Lung (tissue), 12 donors: Measurements from ENCODE around the gene SLC6A18. TPM values are rescaled to one million over a fixed set of nuclear protein-coding genes. Genes with fewer than 3 reads are reported as not detected.

Experiments
- ATAC-seq: fragments of 200-7000 bp; cut with Tn5 transposase; one replicate; pipeline ENCODE4 v1.9.1; 2020; ENCODE audit warnings: moderate number of reproducible peaks; ENCODE audit not compliant: insufficient read depth, low FRiP score
- DNase-seq, 3 donors: peaks; one replicate each; pipeline ENCODE4 v3.0.0-alpha.2; 2013 to 2017
- H3K27ac ChIP-seq, 2 donors: one replicate each; pipeline ENCODE4 v1.5.1; 2013; ENCODE audit warnings: mild to moderate bottlenecking in 2 of 2, moderate library complexity in 2 of 2, control low read depth in 1 of 2, inconsistent platforms in 1 of 2, low read depth in 1 of 2, low read length in 1 of 2
- H3K27me3 ChIP-seq, 3 donors: one replicate each; pipeline ENCODE4 v1.5.1; 2013; ENCODE audit warnings: low read length in 2 of 3; ENCODE audit not compliant: control insufficient read depth in 3 of 3, insufficient read depth in 3 of 3
- H3K36me3 ChIP-seq, 4 donors: one replicate each; pipeline ENCODE4 v1.5.1; 2013; ENCODE audit warnings: low read length in 4 of 4, mild to moderate bottlenecking in 1 of 4, moderate library complexity in 1 of 4; ENCODE audit not compliant: control insufficient read depth in 4 of 4, insufficient read depth in 4 of 4
- H3K4me1 ChIP-seq, 5 donors: one replicate each; pipeline ENCODE4 v1.5.1; 2013; ENCODE audit warnings: low read length in 5 of 5, mild to moderate bottlenecking in 2 of 5, moderate library complexity in 1 of 5; ENCODE audit not compliant: control insufficient read depth in 5 of 5, insufficient read depth in 5 of 5
- H3K4me3 ChIP-seq: one replicate; pipeline ENCODE4 v1.5.1; 2013; ENCODE audit warnings: mild to moderate bottlenecking, control low read depth, moderate library complexity
- H3K9ac ChIP-seq, 2 donors: one replicate each; pipeline ENCODE4 v1.5.1; 2013; ENCODE audit warnings: low read length in 2 of 2, control low read depth in 1 of 2; ENCODE audit not compliant: insufficient read depth in 1 of 2
- H3K9me3 ChIP-seq, 4 donors: one replicate each; pipeline ENCODE4 v1.5.1; 2013; ENCODE audit warnings: low read length in 3 of 4, mild to moderate bottlenecking in 1 of 4, moderate library complexity in 1 of 4; ENCODE audit not compliant: control insufficient read depth in 4 of 4, insufficient read depth in 3 of 4
- WGBS, 2 donors: extraction: QIAGEN DNeasy Blood & Tissue Kit; methylation state at CpG; one replicate each; pipeline ENCODE4 v1.1.7; 2013; 5-methylcytosine and 5-hydroxymethylcytosine counted together
- polyA plus RNA-seq, 2 donors: library from polyadenylated mRNA; stranded (reverse); fragments of 200-250 nt; gene quantifications; one replicate each; pipeline ENCODE4 v1.2.1, GENCODE V29; 2013
- total RNA-seq, 2 donors: library from RNA; depleted of rRNA in 1 of 2; stranded (reverse); fragments of >200 nt in 1 of 2; gene quantifications; one replicate each; pipeline ENCODE4 v1.2.1, GENCODE V29; 2014 to 2021
- TF ChIP-seq, protein P1 (sequence below): IDR thresholded peaks from 2 replicates; pipeline ENCODE4 v1.5.1; 2012; ENCODE audit warnings: mild to moderate bottlenecking; ENCODE audit errors: control extremely low read depth, extremely low read depth
- donor health status: control.
- donor health status: control.
- donor health status: Bipolar disorder and iron deficiency.
- donor health status: healthy.
- donor health status: DM: yes; HTN: yes; CAD: no.

The SLC6A18 gene
- total and polyA plus RNA-seq, 4 donors = not detected

DNA sequence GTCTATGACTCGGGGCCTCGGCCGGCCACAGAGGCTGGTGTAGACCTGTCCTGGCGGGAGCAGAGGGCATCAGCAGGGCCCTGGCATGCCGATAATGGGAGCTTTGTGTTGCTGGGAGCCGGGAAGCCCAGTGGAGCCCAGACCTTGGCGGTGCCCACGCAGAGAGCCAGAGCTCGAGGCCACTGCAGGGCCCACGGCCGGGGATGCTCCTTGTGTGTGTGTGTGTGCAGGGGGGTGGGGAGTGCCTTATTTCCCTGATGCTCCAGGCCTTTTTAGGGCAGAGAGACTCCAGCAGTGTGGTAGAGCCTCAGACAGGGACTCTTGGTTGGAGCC lies 5.4 kb upstream of the SLC6A18 start:
- TF ChIP-seq, protein P1, sequence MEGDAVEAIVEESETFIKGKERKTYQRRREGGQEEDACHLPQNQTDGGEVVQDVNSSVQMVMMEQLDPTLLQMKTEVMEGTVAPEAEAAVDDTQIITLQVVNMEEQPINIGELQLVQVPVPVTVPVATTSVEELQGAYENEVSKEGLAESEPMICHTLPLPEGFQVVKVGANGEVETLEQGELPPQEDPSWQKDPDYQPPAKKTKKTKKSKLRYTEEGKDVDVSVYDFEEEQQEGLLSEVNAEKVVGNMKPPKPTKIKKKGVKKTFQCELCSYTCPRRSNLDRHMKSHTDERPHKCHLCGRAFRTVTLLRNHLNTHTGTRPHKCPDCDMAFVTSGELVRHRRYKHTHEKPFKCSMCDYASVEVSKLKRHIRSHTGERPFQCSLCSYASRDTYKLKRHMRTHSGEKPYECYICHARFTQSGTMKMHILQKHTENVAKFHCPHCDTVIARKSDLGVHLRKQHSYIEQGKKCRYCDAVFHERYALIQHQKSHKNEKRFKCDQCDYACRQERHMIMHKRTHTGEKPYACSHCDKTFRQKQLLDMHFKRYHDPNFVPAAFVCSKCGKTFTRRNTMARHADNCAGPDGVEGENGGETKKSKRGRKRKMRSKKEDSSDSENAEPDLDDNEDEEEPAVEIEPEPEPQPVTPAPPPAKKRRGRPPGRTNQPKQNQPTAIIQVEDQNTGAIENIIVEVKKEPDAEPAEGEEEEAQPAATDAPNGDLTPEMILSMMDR = no peak
- DNase-seq (no peak), ATAC-seq (no peak)
- Histone ChIP-seq H3K9ac (no peak overlapping the region), H3K27me3 (no peaks in the 10 kb centered on the region), H3K36me3 (no peaks in the 10 kb centered on the region), H3K9me3 (peaks cover 0 to 9% (median 0%) of the 10 kb centered on the region in 4 donors), H3K27ac (no peak overlapping the region), H3K4me1 (no peaks in the 10 kb centered on the region), H3K4me3 (no peak overlapping the region)
- WGBS, 2 donors = 87 to 88% methylated on average over 11 of the region's 11 CpGs

DNA sequence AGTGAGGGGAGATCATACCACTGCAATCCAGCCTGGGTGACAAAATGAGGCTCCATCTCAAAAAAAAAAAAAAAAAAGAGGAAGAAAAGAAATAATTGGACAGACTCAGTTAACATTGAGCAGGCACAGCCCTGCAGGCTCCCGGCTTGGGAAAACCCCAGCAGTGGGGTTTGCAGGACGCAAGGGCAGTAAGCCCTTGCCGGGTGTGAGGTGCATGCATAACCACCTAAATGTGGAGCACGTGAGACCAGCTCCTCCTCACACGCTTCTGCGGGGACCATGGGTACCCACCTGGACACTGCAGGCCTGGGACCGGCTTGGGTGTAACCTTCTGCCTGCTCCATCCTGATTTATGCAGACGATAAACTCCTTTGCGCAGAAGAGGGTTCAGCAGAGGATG lies 4.8 kb upstream of the SLC6A18 start:
- H3K9ac ChIP-seq = no peak overlapping the region
- no peaks in the 10 kb centered on the region for H3K36me3 ChIP-seq
- H3K4me1 ChIP-seq = no peaks in the 10 kb centered on the region
- H3K4me3 ChIP-seq = no peak overlapping the region
- WGBS, 2 donors = 89 to 90% methylated on average over 9 of the region's 9 CpGs
- TF ChIP-seq, protein P1 = no peak
- ATAC-seq = no peak
- DNase-seq = no peak
- H3K27me3 ChIP-seq = no peaks in the 10 kb centered on the region
- H3K9me3 ChIP-seq = peaks cover 0 to 8% (median 0%) of the 10 kb centered on the region in 4 donors
- H3K27ac ChIP-seq = no peak overlapping the region

DNA sequence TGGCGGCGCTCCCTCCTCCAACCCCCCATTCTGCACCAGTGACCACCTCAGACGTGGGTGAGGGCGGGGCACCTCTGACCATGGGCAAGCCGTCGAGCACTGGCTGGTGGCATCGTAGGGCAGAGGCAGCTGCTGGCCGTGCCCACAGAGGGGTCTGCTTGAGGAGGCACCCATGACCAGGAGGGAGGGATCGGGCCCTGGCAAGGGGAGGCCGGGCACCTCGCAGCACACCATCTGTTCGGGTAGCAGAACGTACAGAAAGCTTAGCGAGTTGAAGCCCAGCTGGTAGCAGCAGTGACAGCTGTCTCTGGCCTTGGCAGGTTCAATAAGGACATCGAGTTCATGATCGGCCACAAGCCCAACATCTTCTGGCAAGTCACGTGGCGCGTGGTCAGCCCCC lies 4.3 kb upstream of the SLC6A18 start:
- Histone ChIP-seq H3K36me3 (no peaks in the 10 kb centered on the region), H3K9ac (no peak overlapping the region), H3K4me1 (no peaks in the 10 kb centered on the region), H3K27ac (no peak overlapping the region), H3K4me3 (no peak overlapping the region), H3K9me3 (peaks cover 0 to 3% (median 0%) of the 10 kb centered on the region in 4 donors), H3K27me3 (no peaks in the 10 kb centered on the region)
- TF ChIP-seq, protein P1 = no peak
- WGBS, 2 donors = 91 to 92% methylated on average over 19 of the region's 19 CpGs
- no peak for ATAC-seq
- DNase-seq = no peak

DNA sequence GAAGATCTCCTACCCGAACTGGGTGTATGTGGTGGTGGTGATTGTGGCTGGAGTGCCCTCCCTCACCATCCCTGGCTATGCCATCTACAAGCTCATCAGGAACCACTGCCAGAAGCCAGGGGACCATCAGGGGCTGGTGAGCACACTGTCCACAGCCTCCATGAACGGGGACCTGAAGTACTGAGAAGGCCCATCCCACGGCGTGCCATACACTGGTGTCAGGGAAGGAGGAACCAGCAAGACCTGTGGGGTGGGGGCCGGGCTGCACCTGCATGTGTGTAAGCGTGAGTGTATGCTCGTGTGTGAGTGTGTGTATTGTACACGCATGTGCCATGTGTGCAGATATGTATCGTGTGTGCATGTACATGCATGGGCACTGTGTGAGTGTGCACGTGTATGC lies 3.5 kb upstream of the SLC6A18 start:
- 91 to 94% methylated on average over 10 of the region's 10 CpGs for WGBS, 2 donors
- Histone ChIP-seq H3K9ac (no peak overlapping the region), H3K36me3 (no peaks in the 10 kb centered on the region), H3K27me3 (no peaks in the 10 kb centered on the region), H3K4me1 (no peaks in the 10 kb centered on the region), H3K27ac (no peak overlapping the region), H3K9me3 (peaks cover 0 to 2% (median 0%) of the 10 kb centered on the region in 4 donors), H3K4me3 (no peak overlapping the region)
- TF ChIP-seq, protein P1 = no peak
- ATAC-seq (no peak), DNase-seq (no peak)
